ENCODE measurements around the gene DDTL.
"Not testable (repeated sequence)": the region's sequence is repeated elsewhere in the genome, so short reads cannot be mapped to it uniquely, and the experiment has no call there.

DNA sequence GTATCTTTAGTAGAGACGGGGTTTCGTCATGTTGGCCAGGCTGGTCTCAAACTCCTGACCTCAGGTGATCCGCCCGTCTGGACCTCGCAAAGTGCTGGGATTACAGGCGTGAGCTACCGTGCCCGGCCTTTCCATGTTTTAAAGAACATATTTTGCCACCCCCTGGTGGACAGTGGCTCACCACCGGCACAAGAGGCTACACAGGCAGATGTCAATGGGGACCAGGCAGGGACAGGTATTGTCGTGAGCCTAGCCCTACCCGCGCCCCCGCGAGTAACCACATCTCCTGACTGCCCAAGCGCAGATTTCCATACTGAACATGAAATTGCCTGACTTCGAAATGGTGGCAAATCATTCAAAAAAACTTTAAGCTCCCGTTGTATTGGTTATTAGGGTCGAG, 594 bp upstream of the DDTL start:
- not testable (repeated sequence) for TF ChIP-seq POLR2AphosphoS5, POLR2A, TAF1, SPI1, POU2F2 (IDR thresholded peaks at IDR 0.05; ENCODE audit: low read depth, low read length)
